GM13977 (cell line): ENCODE results near the gene TEX29.

Experiments
- DNase-seq: peaks from one replicate; pipeline ENCODE4 v3.0.0; 2012; ENCODE audit warnings: low spot score
- CTCF ChIP-seq: IDR thresholded peaks from 2 replicates; pipeline ENCODE4 v1.5.1; 2012; ENCODE audit warnings: mild to moderate bottlenecking, control low read depth; ENCODE audit not compliant: insufficient read depth; ENCODE audit errors: extremely low read depth, missing control alignments
- in situ Hi-C: fragments of 300-500 bp; cut with MboI; formaldehyde crosslinking; loops from one replicate; pipeline ENCODE4 v1.12.0; 2022; ENCODE audit warnings: low sequenced_read_pairs, low pct_unique_long_range_greater_than_20kb, mixed read lengths, inconsistent platforms; ENCODE audit not compliant: unreplicated experiment

Gene TEX29

DNA sequence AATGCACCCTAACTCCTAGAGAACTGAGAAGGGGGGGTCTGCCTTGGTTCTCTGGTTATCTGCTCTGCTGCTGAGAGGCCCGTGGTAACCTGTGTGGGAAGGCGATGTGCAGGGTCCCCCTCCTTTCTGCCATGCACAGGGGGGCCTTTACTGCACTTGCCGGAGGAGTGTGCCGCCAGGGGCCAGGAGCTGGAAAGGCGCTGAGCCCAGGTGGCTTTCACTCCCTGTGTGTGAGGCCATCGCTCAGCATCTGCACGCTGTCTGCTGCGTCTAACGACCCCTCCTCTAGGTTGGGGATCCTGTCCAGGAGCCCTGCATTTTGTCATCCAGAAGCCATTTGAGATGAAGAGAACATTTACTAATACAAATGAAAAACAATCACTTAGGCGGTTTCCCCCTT, 37.0 kb upstream of the TEX29 start:
- no peak for DNase-seq
- TF ChIP-seq CTCF: no peak
- in situ Hi-C loops: no loop called here

DNA sequence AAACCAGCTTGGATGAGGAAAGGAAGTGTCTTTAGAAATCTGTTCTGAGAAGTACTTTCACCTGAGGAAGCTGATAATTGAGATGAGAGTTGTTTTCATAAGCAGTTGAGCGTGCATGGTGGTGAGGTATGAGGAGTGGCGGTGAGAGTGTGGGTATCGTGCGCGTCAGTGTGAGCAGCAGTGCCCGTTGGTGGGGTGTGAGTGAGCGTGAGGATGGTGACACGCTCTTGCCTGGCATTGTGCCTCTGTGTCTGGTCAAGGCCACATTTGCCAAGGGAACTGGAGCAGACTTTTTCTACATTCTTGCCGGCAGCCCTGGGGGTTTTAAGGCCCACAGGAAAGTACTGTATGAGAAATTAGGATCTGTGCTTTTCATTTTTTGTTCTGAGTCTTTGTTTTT, 36.5 kb upstream of the TEX29 start:
- TF ChIP-seq CTCF: no peak
- in situ Hi-C loops: no loop called here
- no peak for DNase-seq

DNA sequence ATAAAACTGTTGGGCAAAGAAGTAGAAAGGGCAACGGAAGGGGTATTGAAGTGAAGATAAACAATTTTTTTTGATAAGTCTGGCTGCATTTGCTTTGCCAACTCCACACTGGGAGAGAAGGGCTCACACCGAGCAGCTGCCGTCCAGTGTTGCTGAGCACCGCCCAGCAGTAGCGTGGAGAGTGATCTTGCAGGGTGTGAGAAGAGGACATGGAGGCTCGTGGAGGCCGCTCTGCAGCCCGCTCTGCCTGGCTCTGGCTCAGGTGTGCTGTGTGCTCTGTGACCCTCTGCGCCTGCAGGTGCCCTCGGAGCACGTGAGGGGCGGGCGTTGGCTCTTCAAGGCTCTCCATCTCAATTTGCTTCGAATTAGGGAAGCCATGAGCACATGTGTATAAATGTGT, 35.9 kb upstream of the TEX29 start:
- in situ Hi-C loops: no loop called here
- DNase-seq: no peak
- no peak for TF ChIP-seq CTCF

DNA sequence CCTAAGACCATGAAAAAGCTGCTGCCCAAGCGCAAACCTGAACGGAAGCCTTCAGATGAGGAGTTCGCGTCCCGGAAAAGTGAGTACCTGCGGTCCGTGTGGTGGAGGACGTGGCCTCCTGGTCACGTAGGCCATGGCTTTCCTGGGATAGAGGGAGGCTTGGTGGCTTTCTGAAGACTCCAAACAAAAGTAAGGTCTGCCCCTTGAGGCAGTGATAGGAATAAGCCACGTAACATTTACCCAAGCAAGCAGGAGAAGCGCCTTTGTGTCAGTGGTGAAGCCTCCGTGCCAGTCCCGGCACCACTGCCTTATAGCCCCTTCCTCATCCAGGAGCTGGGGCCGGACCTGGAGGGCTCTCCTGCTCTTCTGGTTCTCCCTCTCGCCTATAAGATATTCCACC, 34.3 kb upstream of the TEX29 start:
- DNase-seq: no peak
- in situ Hi-C loops: no loop called here
- no peak for TF ChIP-seq CTCF

DNA sequence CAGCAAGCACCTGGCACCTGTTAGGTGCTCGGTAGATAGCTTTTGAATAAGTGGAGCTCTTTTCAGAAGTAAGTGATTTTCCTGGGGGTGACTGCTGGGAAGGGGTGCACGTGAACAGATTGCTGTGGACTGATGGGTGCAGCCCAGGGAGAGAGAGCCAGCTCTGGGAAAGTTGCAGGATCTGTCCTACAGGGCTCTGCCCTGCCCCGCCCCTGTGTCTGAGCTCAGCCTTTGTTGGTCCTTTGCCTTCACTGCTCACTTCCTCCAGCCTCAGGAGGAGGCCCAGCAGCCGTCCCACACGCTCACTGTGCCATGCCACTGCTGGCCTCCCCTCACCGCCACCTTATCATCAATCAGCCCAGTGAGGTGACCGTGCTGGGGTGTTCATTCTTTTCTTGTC, 33.7 kb upstream of the TEX29 start:
- TF ChIP-seq CTCF: no peak
- DNase-seq: no peak
- in situ Hi-C loops: no loop called here

DNA sequence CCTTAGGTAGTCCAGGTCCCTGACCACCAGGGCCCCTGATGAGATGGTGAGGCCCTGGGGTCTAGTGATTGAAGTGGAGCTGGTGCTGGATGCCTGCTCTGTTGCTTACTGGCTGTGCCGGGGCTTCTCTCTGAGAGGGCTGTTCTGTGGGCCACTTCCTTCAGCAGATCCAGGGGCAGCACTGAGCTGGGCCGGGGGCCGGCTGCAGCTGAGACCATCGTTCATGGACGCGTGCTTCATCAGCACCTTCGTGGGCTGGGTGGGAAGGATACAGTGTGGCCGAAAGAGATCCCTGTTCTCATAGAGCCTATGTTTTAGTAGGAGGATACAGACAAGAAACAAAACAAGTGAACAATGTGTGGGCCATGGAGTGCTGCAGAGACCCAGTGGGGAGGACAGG, 33.2 kb upstream of the TEX29 start:
- TF ChIP-seq CTCF: no peak
- in situ Hi-C loops: no loop called here

GRCh38 chr13:111288276-111288675, 32.2 kb upstream of the TEX29 start:
- no peak for DNase-seq
- in situ Hi-C loops: no loop called here
- TF ChIP-seq CTCF: no peak

More for the DNA sequence above, 33.2 kb upstream of the TEX29 start:
- DNase-seq: no peak
